Neural cell (in vitro differentiated cells): Measurements from ENCODE around the gene PIGT. TPM values are rescaled to one million over a fixed set of nuclear protein-coding genes. Genes with fewer than 3 reads are reported as not detected.

Experiments used
- H2AFZ ChIP-seq: fragments of 200-600, 300-800 bp; sonication (generic), shearing (Covaris generic); 2 replicates; pipeline ENCODE4 v1.6.0; 2014; ENCODE audit warnings: low read depth, mild to moderate bottlenecking, antibody characterized with exemption, low read length, moderate library complexity
- H3F3A ChIP-seq: fragments of 200-600 bp; shearing (Covaris generic); 2 replicates; pipeline ENCODE4 v1.6.1; 2016; ENCODE audit warnings: mild to moderate bottlenecking, moderate library complexity, mixed read lengths, antibody characterized with exemption, low read length; ENCODE audit not compliant: insufficient read depth, poor library complexity, severe bottlenecking
- H3K27ac ChIP-seq: fragments of 200-600, 300-800 bp; sonication (generic), shearing (Covaris generic); 2 replicates; pipeline ENCODE4 v1.5.1; 2014; ENCODE audit warnings: mild to moderate bottlenecking, low read length, moderate library complexity
- H3K27me3 ChIP-seq: fragments of 300-800, 200-600 bp; sonication (generic), shearing (Covaris generic); 2 replicates; pipeline ENCODE4 v1.6.0; 2014; ENCODE audit warnings: mild to moderate bottlenecking, low read depth, low read length, moderate library complexity; ENCODE audit not compliant: insufficient read depth
- H3K36me3 ChIP-seq: fragments of 300-800, 200-600 bp; sonication (generic), shearing (Covaris generic); 2 replicates; pipeline ENCODE4 v1.5.1; 2014; ENCODE audit warnings: mild to moderate bottlenecking, antibody characterized with exemption, low read length, moderate library complexity; ENCODE audit not compliant: insufficient read depth
- H3K4me2 ChIP-seq: fragments of 300-800, 200-600 bp; sonication (generic), shearing (Covaris generic); 2 replicates; pipeline ENCODE4 v1.6.0; 2014; ENCODE audit warnings: mild to moderate bottlenecking, low read length
- H3K4me3 ChIP-seq: fragments of 300-800, 200-600 bp; sonication (generic), shearing (Covaris generic); 2 replicates; pipeline ENCODE4 v1.5.1; 2014; ENCODE audit warnings: mild to moderate bottlenecking, low read length, moderate library complexity
- H3K79me2 ChIP-seq: fragments of 200-600 bp; shearing (Covaris generic); replicated peaks from 2 replicates; pipeline ENCODE4 v1.6.0; 2014; ENCODE audit warnings: mild to moderate bottlenecking, low read length, moderate library complexity; ENCODE audit not compliant: insufficient read depth
- H3K9ac ChIP-seq: fragments of 300-800, 200-600 bp; sonication (generic), shearing (Covaris generic); 2 replicates; pipeline ENCODE4 v1.6.1; 2016; ENCODE audit warnings: mild to moderate bottlenecking, low read length, mixed read lengths
- H3K9me2 ChIP-seq: fragments of 200-600 bp; shearing (Covaris generic); 2 replicates; pipeline ENCODE4 v1.6.1; 2016; ENCODE audit warnings: mild to moderate bottlenecking, low read length, mixed read lengths; ENCODE audit not compliant: insufficient read depth
- H3K9me3 ChIP-seq: fragments of 200-600, 300-800 bp; sonication (generic), shearing (Covaris generic); 2 replicates; pipeline ENCODE4 v1.6.1; 2016; ENCODE audit warnings: mild to moderate bottlenecking, mixed run types, low read length, moderate library complexity, mixed read lengths
- H4K20me1 ChIP-seq: fragments of 200-600 bp; shearing (Covaris generic); 2 replicates; pipeline ENCODE4 v1.6.1; 2016; ENCODE audit warnings: mild to moderate bottlenecking, mixed run types; ENCODE audit not compliant: insufficient read depth
- CTCF ChIP-seq: fragments of 450-650 bp; IDR thresholded peaks from 2 replicates; pipeline ENCODE4 v1.5.1; 2014; ENCODE audit warnings: antibody characterized with exemption, mild to moderate bottlenecking, moderate library complexity; ENCODE audit not compliant: poor library complexity, severe bottlenecking
- EP300 ChIP-seq: fragments of 450-650 bp; conservative IDR thresholded peaks from 2 replicates; pipeline ENCODE4 v1.6.1; 2014; ENCODE audit warnings: antibody characterized with exemption, mild to moderate bottlenecking, moderate library complexity; ENCODE audit not compliant: poor library complexity, severe bottlenecking
- EZH2 ChIP-seq: fragments of 200-600, 300-800 bp; shearing (Covaris generic), sonication (generic); IDR thresholded peaks from 2 replicates; pipeline ENCODE4 v1.6.1; 2014; ENCODE audit warnings: antibody characterized with exemption, low read length, borderline replicate concordance, mild to moderate bottlenecking; ENCODE audit not compliant: insufficient read depth, poor library complexity, severe bottlenecking
- MXI1 ChIP-seq: fragments of 450-650 bp; conservative IDR thresholded peaks from 2 replicates; pipeline ENCODE4 v1.6.1; 2014; ENCODE audit warnings: antibody characterized with exemption, mild to moderate bottlenecking; ENCODE audit not compliant: poor library complexity, severe bottlenecking
- POLR2AphosphoS5 ChIP-seq: IDR thresholded peaks from 2 replicates; pipeline ENCODE4 v1.6.1; 2012
- RAD21 ChIP-seq: fragments of 450-650 bp; conservative IDR thresholded peaks from 2 replicates; pipeline ENCODE4 v1.6.1; 2014; ENCODE audit warnings: antibody characterized with exemption, mild to moderate bottlenecking, moderate library complexity
- SMC3 ChIP-seq: fragments of 450-650 bp; conservative IDR thresholded peaks from 2 replicates; pipeline ENCODE4 v1.6.1; 2014; ENCODE audit warnings: antibody characterized with exemption, mild to moderate bottlenecking, moderate library complexity; ENCODE audit not compliant: poor library complexity
- TAF1 ChIP-seq: IDR thresholded peaks from 2 replicates; pipeline ENCODE4 v1.6.1; 2012; ENCODE audit warnings: low read depth
- polyA plus RNA-seq: library from polyadenylated mRNA; depleted of rRNA; stranded (reverse); fragments of >200 nt; gene quantifications from 2 replicates; pipeline ENCODE4 v1.2.3, GENCODE V29; 2014
- TF ChIP-seq, protein P1 (sequence below): IDR thresholded peaks from 2 replicates; pipeline ENCODE4 v1.6.1; 2012; ENCODE audit warnings: borderline replicate concordance

PIGT gene
- polyA plus RNA-seq, 1 donor from 2014 or later, result 24.3 TPM

GRCh38 chr20:45426320-45427016 lies 10.5 kb downstream of the PIGT start:
- TF ChIP-seq, protein P1, sequence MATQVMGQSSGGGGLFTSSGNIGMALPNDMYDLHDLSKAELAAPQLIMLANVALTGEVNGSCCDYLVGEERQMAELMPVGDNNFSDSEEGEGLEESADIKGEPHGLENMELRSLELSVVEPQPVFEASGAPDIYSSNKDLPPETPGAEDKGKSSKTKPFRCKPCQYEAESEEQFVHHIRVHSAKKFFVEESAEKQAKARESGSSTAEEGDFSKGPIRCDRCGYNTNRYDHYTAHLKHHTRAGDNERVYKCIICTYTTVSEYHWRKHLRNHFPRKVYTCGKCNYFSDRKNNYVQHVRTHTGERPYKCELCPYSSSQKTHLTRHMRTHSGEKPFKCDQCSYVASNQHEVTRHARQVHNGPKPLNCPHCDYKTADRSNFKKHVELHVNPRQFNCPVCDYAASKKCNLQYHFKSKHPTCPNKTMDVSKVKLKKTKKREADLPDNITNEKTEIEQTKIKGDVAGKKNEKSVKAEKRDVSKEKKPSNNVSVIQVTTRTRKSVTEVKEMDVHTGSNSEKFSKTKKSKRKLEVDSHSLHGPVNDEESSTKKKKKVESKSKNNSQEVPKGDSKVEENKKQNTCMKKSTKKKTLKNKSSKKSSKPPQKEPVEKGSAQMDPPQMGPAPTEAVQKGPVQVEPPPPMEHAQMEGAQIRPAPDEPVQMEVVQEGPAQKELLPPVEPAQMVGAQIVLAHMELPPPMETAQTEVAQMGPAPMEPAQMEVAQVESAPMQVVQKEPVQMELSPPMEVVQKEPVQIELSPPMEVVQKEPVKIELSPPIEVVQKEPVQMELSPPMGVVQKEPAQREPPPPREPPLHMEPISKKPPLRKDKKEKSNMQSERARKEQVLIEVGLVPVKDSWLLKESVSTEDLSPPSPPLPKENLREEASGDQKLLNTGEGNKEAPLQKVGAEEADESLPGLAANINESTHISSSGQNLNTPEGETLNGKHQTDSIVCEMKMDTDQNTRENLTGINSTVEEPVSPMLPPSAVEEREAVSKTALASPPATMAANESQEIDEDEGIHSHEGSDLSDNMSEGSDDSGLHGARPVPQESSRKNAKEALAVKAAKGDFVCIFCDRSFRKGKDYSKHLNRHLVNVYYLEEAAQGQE, result no peak
- TF ChIP-seq EZH2, result no peak
- TF ChIP-seq EP300, result no peak
- no peak for TF ChIP-seq RAD21
- no peak for TF ChIP-seq TAF1
- no peak for TF ChIP-seq SMC3
- no peak for TF ChIP-seq POLR2AphosphoS5
- TF ChIP-seq CTCF, result no peak
- no peak for TF ChIP-seq MXI1
- Histone ChIP-seq H3K36me3 (no peaks in the 10 kb centered on the region), H3K27me3 (no peaks in the 10 kb centered on the region), H3F3A (no peaks in the 10 kb centered on the region), H3K4me3 (no peak overlapping the region), H2AFZ (no peak overlapping the region), H3K9me3 (no peaks in the 10 kb centered on the region), H3K9ac (no peak overlapping the region), H3K79me2 (no peaks in the 10 kb centered on the region), H3K4me2 (no peak overlapping the region), H3K27ac (no peak overlapping the region), H4K20me1 (no peaks in the 10 kb centered on the region), H3K9me2 (no peaks in the 10 kb centered on the region)

GRCh38 chr20:45427236-45428149 lies 11.6 kb downstream of the PIGT start:
- H3K9ac ChIP-seq, result no peak overlapping the region
- H3K9me3 ChIP-seq, result no peaks in the 10 kb centered on the region
- no peak overlapping the region for H3K4me3 ChIP-seq
- no peaks in the 10 kb centered on the region for H3F3A ChIP-seq
- no peaks in the 10 kb centered on the region for H3K36me3 ChIP-seq
- H2AFZ ChIP-seq, result no peak overlapping the region
- H3K27ac ChIP-seq, result no peak overlapping the region
- no peak overlapping the region for H3K4me2 ChIP-seq
- TF ChIP-seq EP300 (no peak), POLR2AphosphoS5 (no peak), MXI1 (no peak), SMC3 (no peak), RAD21 (no peak), TAF1 (no peak), EZH2 (no peak), CTCF (no peak)
- TF ChIP-seq, protein P1, result no peak
- H3K9me2 ChIP-seq, result no peaks in the 10 kb centered on the region
- H3K27me3 ChIP-seq, result no peaks in the 10 kb centered on the region
- no peaks in the 10 kb centered on the region for H4K20me1 ChIP-seq
- H3K79me2 ChIP-seq, result no peaks in the 10 kb centered on the region
